OCI-M2 (cell line): ENCODE data around the gene ZNF749.

ENCODE experiments used
- DNase-seq: peaks from one replicate; lab custom pipeline; 2025; ENCODE audit not compliant: unreplicated experiment; lab: John Stamatoyannopoulos, UW

The ZNF749 gene

GRCh38 chr19:57435062-57435978 is at the start of gene ZNF749:
TSS of gene ZNF749 (plus strand) at chr19:57435325. CDS start at chr19:57435579, 254 bp downstream.
- peak; percentile 97 for DNase-seq

GRCh38 chr19:57389194-57389729 is 45.9 kb upstream of the ZNF749 start:
- DNase-seq = no peak

DNA sequence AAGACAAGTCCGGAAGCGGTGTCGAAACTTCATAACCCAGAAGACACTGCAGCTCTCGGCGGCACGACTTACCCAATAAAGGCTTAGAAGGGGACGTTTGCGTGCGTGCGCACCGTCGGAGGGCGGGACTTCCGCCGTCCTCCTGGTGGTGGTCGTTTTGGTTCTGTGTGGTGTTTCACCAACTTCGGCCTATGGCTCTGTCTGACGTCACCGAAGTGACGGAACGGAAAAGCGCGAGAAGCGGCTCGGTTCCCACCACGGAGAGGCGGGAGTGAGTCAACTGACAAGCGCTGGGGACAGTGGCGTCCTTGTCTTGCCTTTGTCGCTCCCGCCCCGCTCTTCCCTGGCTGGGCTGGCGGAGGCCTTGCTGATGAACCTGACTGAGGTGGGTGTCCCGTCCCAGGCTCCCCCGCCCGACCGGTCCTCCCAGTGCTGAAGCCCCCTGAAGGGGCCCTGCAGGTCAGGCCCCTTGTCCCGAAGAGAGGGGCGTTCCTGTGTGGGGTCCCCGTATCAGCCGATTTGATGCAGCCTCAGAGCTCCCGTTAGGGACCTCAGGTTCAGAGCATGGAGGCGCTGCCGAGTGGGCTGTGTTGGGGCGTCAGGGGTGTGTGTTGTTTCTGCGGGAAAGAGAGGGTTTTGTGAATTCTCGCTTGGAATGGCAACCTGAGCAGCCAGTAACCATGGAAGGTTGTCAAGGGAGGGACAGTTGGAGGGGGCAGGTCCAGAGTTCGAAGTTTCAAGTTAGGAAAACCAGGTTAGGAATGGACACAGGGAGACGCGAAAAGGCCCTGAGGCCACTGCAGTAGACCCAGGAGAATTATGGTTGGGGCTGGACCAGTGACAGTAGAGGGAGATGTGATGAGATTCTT is 45.2 kb upstream of the ZNF749 start, which contains the start of gene ZNF548:
ZNF548 (plus strand) TSS at position 125 of the 869 bp plus-strand sequence; CDS start at position 371, 246 bp downstream.
- peak; percentile 97 for DNase-seq

DNA sequence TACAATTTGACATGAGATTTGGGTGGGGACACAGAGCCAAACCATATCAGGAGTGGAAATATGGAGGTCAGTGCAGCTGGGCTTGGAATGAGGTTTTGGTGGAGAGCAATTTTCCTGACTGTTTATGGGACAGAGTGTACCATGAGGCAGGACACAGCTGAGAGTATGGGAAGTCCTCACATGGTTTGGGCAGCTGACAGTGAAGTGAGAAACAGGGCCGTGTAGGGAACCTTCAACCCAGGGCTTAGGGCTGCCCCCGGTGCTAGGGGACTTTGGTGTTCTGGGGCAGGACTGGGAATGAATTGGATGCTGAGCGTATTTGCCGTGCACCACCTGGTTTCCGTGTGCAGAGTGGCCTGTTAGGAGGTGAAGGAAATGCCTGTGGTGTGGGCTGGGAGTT is 39.4 kb upstream of the ZNF749 start:
- DNase-seq = no peak

DNA sequence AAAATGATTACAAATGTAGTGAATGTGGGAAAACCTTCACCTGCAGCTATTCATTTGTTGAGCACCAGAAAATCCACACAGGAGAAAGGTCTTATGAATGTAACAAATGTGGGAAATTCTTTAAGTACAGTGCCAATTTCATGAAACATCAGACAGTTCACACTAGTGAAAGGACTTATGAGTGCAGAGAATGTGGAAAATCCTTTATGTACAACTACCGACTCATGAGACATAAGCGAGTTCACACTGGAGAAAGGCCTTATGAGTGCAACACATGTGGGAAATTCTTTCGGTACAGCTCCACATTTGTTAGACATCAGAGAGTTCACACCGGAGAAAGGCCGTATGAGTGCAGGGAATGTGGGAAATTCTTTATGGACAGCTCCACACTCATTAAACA is 36.3 kb upstream of the ZNF749 start:
- no peak for DNase-seq

DNA sequence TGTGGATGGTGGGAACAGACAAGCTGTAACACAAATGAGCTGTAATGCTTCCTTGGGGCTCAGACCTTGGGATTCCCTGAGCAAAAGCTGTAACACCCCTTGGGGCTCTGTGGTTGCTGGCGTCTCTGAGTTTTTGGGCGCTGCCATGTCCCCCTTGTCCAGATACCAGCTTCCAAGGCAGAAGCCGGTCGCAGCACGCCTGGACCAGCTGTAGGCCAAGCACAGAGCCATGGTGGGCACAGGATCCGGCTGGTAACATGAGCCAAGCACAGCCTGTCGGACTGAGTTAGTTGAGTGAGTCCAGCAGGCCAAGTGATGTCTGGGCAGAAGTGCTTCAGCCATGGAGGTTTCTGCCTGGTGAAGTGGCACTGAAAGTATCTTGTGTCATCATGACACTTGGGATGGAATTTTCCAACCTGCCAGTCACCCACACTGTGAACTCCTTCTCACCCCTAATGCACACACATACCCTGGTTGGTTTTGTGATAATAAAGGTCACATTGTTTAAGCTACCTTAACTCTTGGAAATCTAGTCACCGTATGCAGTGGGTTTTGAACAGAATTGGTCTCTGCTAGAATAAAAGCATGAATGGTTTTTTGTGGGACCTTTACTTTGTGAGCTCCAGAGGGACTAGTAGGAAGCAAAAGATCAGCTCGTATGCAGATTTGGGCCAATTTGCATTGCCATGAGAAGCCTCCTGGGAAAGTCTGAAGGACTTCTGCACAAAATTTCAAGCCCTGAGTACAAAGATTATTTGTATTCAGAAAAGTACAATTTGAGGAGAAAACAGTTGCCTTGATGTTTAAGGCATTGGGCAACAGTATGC is 31.2 kb upstream of the ZNF749 start:
- DNase-seq = no peak

DNA sequence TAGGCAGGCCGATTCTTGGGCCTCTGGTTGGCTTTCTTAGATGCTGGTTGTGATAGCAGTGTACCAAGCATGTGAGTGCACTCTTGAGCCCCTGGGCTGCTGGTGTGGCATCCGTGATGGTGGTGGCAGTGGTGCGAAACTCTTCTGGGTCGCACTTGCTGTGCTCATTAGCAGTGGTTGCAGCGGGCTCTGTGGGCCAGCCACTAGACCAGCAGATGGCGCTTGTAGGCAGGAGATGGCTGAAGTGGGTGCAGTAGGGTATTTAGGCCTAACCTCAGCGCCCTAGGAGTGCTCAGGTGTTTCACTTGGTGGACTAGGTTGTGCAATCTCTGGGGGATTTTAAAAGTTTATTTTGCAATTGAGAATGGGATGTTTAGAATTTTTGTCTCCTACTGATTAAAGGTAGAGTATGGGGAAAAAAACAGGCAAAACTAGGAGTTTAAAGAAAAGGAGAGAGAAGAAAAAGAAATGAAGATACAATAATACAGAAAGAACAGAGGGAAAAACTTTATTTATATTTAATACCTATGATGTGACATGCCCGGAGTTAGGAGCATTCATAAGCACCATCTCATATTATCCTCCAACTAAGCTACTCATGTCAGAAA is 28.5 kb upstream of the ZNF749 start:
- no peak for DNase-seq

GRCh38 chr19:57410877-57411671 is 24.1 kb upstream of the ZNF749 start, which contains the start of gene ZNF17:
TSS of gene ZNF17 (plus strand) at chr19:57411161. CDS start at chr19:57413616, 2,455 bp downstream.
- peak; percentile 78 for DNase-seq

- no peak for DNase-seq
These were observed 15.7 kb upstream of the ZNF749 start for GRCh38 chr19:57419439-57419838.

DNA sequence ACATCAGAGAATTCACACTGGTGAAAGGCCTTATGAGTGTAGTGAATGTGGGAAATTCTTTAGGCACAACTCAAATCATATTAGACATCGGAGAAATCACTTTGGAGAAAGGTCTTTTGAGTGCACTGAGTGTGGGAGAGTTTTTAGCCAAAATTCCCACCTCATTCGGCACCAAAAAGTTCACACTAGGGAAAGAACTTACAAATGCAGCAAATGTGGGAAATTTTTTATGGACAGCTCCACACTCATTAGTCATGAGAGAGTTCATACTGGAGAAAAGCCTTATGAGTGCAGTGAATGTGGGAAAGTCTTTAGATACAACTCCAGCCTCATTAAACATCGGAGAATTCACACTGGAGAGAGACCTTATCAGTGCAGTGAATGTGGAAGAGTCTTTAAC is 14.1 kb upstream of the ZNF749 start:
- no peak for DNase-seq

GRCh38 chr19:57434386-57435061 is 601 bp upstream of the ZNF749 start:
- DNase-seq = no peak

- peak; percentile 16 for DNase-seq
These were observed 1.3 kb downstream of the ZNF749 start for GRCh38 chr19:57436417-57436816.

DNA sequence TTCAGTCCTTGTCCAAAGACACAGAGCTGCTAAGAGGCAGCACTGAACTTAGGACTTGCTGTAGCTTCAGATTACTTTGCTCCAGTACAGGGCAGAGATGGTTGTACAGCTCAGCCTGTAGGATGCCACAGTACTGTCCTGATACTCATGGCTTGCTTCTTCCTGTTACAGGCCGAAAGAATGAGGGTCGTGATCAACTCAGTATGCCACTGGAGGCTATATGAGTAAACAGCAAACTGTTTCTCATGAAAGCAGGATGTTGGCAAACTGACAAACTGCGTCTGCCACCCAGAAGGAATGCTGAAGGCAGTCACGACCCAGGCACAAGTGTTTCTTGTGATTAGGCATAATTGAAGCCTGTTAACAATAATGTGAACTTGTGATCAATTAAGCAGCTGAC is 2.8 kb downstream of the ZNF749 start:
- no peak for DNase-seq

GRCh38 chr19:57438925-57439324 is 3.8 kb downstream of the ZNF749 start:
- no peak for DNase-seq

- no peak for DNase-seq
These were observed 7.0 kb downstream of the ZNF749 start for GRCh38 chr19:57441979-57442752.

DNA sequence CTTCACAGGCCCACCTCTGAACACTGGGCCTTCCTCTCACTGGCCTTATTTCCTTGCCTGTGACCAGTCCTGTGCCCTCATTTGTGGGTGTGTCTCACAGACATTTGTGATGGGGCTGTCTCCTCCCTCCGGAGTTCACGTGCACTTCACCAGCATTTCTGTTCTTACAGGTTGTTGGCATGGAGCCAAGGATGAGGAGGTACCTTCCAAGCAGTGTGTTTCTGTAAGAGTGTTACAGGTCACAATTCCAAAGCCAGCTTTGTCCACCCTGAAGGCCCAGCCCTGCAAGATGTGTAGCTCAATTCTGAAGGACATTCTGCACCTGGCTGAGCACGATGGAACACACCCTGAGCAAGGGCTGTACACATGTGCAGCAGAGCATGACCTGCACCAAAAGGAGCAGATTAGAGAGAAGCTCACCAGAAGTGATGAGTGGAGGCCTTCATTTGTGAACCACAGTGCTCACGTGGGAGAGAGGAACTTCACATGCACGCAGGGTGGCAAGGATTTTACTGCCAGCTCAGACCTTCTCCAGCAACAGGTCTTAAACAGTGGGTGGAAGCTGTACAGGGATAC is 8.1 kb downstream of the ZNF749 start:
- no peak for DNase-seq

DNA sequence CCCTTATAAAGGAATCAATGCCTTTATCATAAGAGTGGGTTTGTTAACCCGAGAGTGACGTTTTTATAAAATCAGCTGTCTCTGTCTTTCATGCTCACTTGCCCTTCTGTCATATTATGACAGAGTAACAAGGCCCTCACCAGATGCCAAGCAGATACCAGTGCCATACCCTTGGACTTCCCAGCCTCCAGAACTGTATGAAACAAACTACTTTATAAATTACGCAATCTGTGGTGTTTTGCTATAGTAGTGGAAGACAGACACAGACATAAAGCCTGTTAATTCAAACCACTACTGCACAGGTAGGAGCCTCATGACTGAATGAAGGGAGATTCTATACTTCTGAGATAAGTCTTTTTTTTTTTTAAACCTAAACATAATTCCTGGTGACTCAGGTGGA is 17.2 kb downstream of the ZNF749 start:
- no peak for DNase-seq
